Activated effector memory CD4-positive, alpha-beta T cell treated with anti-CD3 and anti-CD28 coated beads, Interleukin-2, amount 50 U/mL, for 16 hours (primary cell): ENCODE results near the gene RIMS3.
"Not testable (repeated sequence)": the region's sequence is repeated elsewhere in the genome, so short reads cannot be mapped to it uniquely, and the experiment has no call there.

Experiments
- DNase-seq: peaks from one replicate; pipeline ENCODE4 v3.0.0-alpha.2; 2020

RIMS3 gene

DNA sequence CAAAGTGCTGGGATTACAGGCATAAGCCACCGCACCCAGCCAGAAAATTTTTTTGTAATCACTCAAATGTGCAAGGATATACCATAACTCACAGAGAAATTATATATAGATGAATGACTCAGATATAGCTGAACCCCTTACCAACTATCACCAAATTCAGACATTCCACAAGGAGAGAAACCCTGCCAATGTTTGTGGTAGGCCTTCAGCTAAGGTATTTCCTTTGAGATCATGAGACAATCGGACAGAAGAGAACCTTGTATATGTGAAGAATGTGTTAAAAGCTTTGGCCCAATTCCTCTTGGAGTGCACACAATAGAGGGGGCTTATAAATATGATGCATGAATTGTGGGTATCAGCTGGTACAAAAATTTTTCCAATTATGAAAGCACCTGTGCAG, 83.4 kb downstream of the RIMS3 start:
- DNase-seq, result no peak

DNA sequence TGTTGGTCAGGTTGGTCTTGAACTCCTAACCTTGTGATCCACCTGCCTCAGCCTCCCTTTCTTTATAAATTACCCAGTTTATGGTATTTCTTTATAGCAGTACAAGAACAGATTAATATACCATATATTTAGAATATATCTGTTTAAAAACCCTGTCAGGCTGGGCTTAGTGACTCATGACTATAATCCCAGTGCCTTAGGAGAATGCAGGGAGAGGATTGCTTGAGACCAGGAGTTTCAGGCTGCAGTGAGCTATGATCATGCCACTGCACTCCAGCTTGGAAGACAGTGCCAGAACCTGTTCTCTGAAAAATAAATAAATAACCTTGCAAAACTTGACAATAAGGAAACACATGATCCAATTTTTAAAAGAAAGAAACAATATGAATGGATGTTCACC, 90.1 kb downstream of the RIMS3 start:
- no peak for DNase-seq

DNA sequence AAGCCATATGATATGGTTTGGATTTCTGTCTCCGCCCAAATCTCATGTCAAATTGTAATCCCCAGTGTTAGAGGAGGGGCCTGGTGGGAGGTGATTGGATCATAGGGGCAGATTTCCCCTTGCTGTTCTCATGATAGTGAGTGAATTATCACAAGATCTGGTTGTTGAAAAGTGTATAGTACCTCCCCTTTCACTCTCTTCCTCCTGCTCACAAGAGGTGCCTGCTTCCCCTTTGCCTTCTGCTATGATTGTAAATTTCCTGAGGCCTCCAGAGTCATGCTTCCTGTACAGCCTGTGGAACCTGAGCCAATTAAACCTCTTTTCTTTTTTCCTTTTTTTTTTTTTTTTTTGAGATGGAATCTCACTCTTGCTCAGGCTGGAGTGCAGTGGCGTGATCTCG, 90.7 kb downstream of the RIMS3 start:
- DNase-seq, result not testable (repeated sequence)
